HepG2 (cell line): Measurements from ENCODE around the gene TRIP4. TPM values are rescaled to one million over a fixed set of nuclear protein-coding genes. Genes with fewer than 3 reads are reported as not detected.

Experiments
- ADNP ChIP-seq: sonication (generic); formaldehyde crosslinking; IDR thresholded peaks from 2 replicates; pipeline ENCODE4 v1.4.0; 2020; ENCODE audit warnings: missing genetic modification reagents
- ATRX ChIP-seq: sonication (generic); formaldehyde crosslinking; IDR thresholded peaks from 2 replicates; pipeline ENCODE4 v1.4.0; 2020; ENCODE audit warnings: missing genetic modification reagents, borderline replicate concordance
- CEBPG ChIP-seq: IDR thresholded peaks from 2 replicates; pipeline ENCODE4 v1.6.1; 2016
- HMGA1 ChIP-seq: sonication (generic); formaldehyde crosslinking; conservative IDR thresholded peaks from 2 replicates; pipeline ENCODE4 v1.4.0; 2020; ENCODE audit warnings: missing genetic modification reagents
- HOXD1 ChIP-seq: sonication (generic); formaldehyde crosslinking; IDR thresholded peaks from 2 replicates; pipeline ENCODE4 v1.5.0; 2020; ENCODE audit warnings: missing genetic modification reagents
- IRF1 ChIP-seq: sonication (generic); formaldehyde crosslinking; IDR thresholded peaks from 2 replicates; pipeline ENCODE4 v1.4.0; 2020; ENCODE audit warnings: low read depth, mild to moderate bottlenecking, missing genetic modification reagents
- KDM5B ChIP-seq: sonication (generic); formaldehyde crosslinking; IDR thresholded peaks from 2 replicates; pipeline ENCODE4 v1.4.0; 2020; ENCODE audit warnings: missing genetic modification reagents, mild to moderate bottlenecking, borderline replicate concordance
- MTERF4 ChIP-seq: sonication (generic); formaldehyde crosslinking; IDR thresholded peaks from 2 replicates; pipeline ENCODE4 v1.8.0; 2023; ENCODE audit warnings: mild to moderate bottlenecking, missing genetic modification reagents
- NFYC ChIP-seq: IDR thresholded peaks from 2 replicates; pipeline ENCODE4 v1.6.1; 2016; ENCODE audit warnings: missing genetic modification reagents, missing compliant biosample characterization
- PAX8 ChIP-seq: sonication (generic); formaldehyde crosslinking; IDR thresholded peaks from 2 replicates; pipeline ENCODE4 v1.8.0; 2022; ENCODE audit warnings: mild to moderate bottlenecking, missing genetic modification reagents, borderline replicate concordance
- SCMH1 ChIP-seq: sonication (generic); formaldehyde crosslinking; IDR thresholded peaks from 2 replicates; pipeline ENCODE4 v1.9.0; 2021; ENCODE audit warnings: missing genetic modification reagents, mild to moderate bottlenecking, borderline replicate concordance
- XRCC5 ChIP-seq: fragments of 200-400 bp; formaldehyde crosslinking; optimal IDR thresholded peaks from 2 replicates; pipeline ENCODE3; 2017; ENCODE audit warnings: mild to moderate bottlenecking, low read length
- ZBTB46 ChIP-seq: sonication (generic); formaldehyde crosslinking; IDR thresholded peaks from 2 replicates; pipeline ENCODE4 v1.4.0; 2020; ENCODE audit warnings: mild to moderate bottlenecking, missing genetic modification reagents, borderline replicate concordance
- ZC3H13 ChIP-seq: sonication (generic); formaldehyde crosslinking; IDR thresholded peaks from 2 replicates; pipeline ENCODE4 v1.8.1; 2023; ENCODE audit warnings: mild to moderate bottlenecking, missing genetic modification reagents, moderate library complexity
- ZFP36L2 ChIP-seq: sonication (generic); formaldehyde crosslinking; IDR thresholded peaks from 2 replicates; pipeline ENCODE4 v1.4.0; 2020; ENCODE audit warnings: missing genetic modification reagents
- ZFYVE20 ChIP-seq: sonication (generic); formaldehyde crosslinking; IDR thresholded peaks from 2 replicates; pipeline ENCODE4 v1.8.0; 2023; ENCODE audit warnings: low read depth, mild to moderate bottlenecking, moderate library complexity, missing genetic modification reagents, borderline replicate concordance
- ZNF407 ChIP-seq: sonication (generic); formaldehyde crosslinking; IDR thresholded peaks from one replicate; pipeline ENCODE4 v1.5.1; 2020; ENCODE audit warnings: mild to moderate bottlenecking, missing genetic modification reagents; ENCODE audit errors: not compliant biosample characterization
- ZNF552 ChIP-seq: sonication (generic); formaldehyde crosslinking; IDR thresholded peaks from 2 replicates; pipeline ENCODE4 v1.9.0; 2022; ENCODE audit warnings: missing genetic modification reagents, mild to moderate bottlenecking, borderline replicate concordance
- ZNF577 ChIP-seq: sonication (generic); formaldehyde crosslinking; IDR thresholded peaks from 2 replicates; pipeline ENCODE4 v1.4.0; 2020; ENCODE audit warnings: mild to moderate bottlenecking, low read depth, missing genetic modification reagents, borderline replicate concordance
- polyA plus RNA-seq, 8 experiments: library from polyadenylated mRNA; depleted of rRNA in 3 of 8; stranded (reverse) in 7 of 8; unstranded in 1 of 8; fragments of >200 nt; fragmentation: Illumina TruSeq in 4 of 8; extraction: Trizol in 4 of 8; gene quantifications; 2 replicates each; pipeline versions ENCODE4 v1.2.1 to v1.2.3, GENCODE V29; 2011 to 2016; ENCODE audit warnings: low read depth in 4 of 8, missing spikeins in 1 of 8, mixed read lengths in 1 of 8; ENCODE audit not compliant: insufficient read depth in 1 of 8
- total RNA-seq, 5 experiments: library from RNA; depleted of rRNA; stranded (reverse); fragments of >200 nt; fragmentation: Illumina TruSeq; extraction: Trizol; gene quantifications; 2 replicates each; pipeline ENCODE4 v1.2.3, GENCODE V29; 2016; ENCODE audit warnings: low read depth in 1 of 5

TRIP4 gene
- total and polyA plus RNA-seq, 2 of the 13 experiments (the other 11 are each of a cell fraction or from before 2014, with no cell fraction given), result 7.1 to 11.8 TPM

- TF ChIP-seq ATRX (CRISPR knock-in tag) (no peak), XRCC5 (peak; percentile 100), ZFP36L2 (CRISPR knock-in tag) (no peak), KDM5B (CRISPR knock-in tag) (no peak), ZNF407 (CRISPR knock-in tag) (no peak), CEBPG (CRISPR knock-in tag) (peak; percentile 30; the same call in 1 of the 2 replicates), ZNF577 (CRISPR knock-in tag) (no peak), NFYC (CRISPR knock-in tag) (no peak), MTERF4 (CRISPR knock-in tag) (no peak), ZC3H13 (CRISPR knock-in tag) (no peak), HMGA1 (no peak), ZFYVE20 (CRISPR knock-in tag) (no peak), ADNP (no peak; the same call in 1 of the 2 replicates), ZBTB46 (CRISPR knock-in tag) (no peak), IRF1 (no peak), PAX8 (CRISPR knock-in tag) (no peak), SCMH1 (CRISPR knock-in tag) (no peak), ZNF552 (CRISPR knock-in tag) (peak; percentile 62; the same call in 1 of the 2 replicates), HOXD1 (CRISPR knock-in tag) (no peak)
Observed at GRCh38 chr15:64460206-64460723, 72.6 kb downstream of the TRIP4 start, which contains the start of gene ZNF609 (continued).
